Measurements from ENCODE around the gene NELL1. TPM values are rescaled to one million over a fixed set of nuclear protein-coding genes. Genes with fewer than 3 reads are reported as not detected.

NELL1 gene
- total RNA-seq, 2 donors from 2014 or later: 0.09 to 0.11 TPM

DNA sequence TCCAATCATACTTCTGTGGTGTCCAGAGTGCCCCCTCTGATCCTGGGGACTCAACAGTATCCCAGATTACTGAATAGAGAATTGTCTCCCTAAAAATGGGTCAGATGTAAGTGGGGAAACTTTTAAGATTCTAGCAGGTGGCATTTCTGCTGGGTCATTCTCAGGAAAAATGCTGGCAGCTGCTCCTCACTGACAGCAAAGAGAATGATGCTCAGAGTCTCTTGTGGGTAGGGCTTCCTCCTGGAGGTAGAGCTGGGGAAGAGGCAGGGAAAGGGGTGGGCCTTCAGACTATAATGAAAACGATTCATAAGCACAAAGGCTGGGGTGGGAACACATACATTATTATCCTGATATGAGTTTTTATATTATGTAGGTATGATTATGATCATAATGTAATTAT, 647.2 kb downstream of the NELL1 start:
- Mint-ChIP-seq H3K4me1 (no peaks in the 10 kb centered on the region), H3K4me3 (no peak overlapping the region), H3K27me3 (ENCODE audit: insufficient read depth) (no peaks in the 10 kb centered on the region), H3K27ac (no peak overlapping the region), H3K9me3 (no peaks in the 10 kb centered on the region), H3K36me3 (ENCODE audit: low read depth) (no peaks in the 10 kb centered on the region)
- Histone ChIP-seq H3K9ac (ENCODE audit: extremely low read depth, low read length, poor library complexity, severe bottlenecking) (no peak overlapping the region), H3K27ac (ENCODE audit: low read depth, low read length) (no peak overlapping the region), H3K27me3 (ENCODE audit: control insufficient read depth, insufficient read depth, low read length, poor library complexity, severe bottlenecking) (no peaks in the 10 kb centered on the region), H3K36me3 (ENCODE audit: control insufficient read depth, insufficient read depth, low read length) (no peaks in the 10 kb centered on the region), H3K9me3 (ENCODE audit: control insufficient read depth, low read length) (no peaks in the 10 kb centered on the region), H3K4me1 (ENCODE audit: control insufficient read depth, insufficient read depth, low read length) (no peaks in the 10 kb centered on the region), H3K4me3 (ENCODE audit: low read length) (no peak overlapping the region)
- TF ChIP-seq, protein P1, sequence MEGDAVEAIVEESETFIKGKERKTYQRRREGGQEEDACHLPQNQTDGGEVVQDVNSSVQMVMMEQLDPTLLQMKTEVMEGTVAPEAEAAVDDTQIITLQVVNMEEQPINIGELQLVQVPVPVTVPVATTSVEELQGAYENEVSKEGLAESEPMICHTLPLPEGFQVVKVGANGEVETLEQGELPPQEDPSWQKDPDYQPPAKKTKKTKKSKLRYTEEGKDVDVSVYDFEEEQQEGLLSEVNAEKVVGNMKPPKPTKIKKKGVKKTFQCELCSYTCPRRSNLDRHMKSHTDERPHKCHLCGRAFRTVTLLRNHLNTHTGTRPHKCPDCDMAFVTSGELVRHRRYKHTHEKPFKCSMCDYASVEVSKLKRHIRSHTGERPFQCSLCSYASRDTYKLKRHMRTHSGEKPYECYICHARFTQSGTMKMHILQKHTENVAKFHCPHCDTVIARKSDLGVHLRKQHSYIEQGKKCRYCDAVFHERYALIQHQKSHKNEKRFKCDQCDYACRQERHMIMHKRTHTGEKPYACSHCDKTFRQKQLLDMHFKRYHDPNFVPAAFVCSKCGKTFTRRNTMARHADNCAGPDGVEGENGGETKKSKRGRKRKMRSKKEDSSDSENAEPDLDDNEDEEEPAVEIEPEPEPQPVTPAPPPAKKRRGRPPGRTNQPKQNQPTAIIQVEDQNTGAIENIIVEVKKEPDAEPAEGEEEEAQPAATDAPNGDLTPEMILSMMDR (conservative IDR thresholded peaks at IDR 0.05): no peak
- no CpG with 5 or more reads among the region's 1 CpG for WGBS, 2 experiments (ENCODE audit: insufficient coverage in 1 of 2, insufficient read length in 1 of 2)
- DNase-seq: no peak

DNA sequence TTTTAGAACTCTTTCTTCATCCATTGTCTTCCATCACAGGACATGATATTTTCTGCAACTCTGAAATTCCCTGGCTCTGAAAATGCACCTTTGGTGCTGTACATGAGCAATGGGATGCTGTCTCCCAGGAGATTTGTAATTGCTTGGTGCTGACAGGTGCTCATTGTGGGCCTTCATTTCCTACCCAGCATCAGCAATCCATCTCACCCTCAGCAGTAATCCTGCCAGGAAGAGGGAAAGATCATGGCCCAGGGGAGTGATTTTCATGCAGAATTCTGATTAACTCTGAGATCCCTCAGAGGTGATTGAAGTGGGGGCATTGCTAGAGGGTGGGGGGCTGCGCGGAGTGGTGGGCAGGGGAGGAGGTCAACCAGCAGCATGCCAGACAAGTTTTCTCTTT, 651.7 kb downstream of the NELL1 start:
- no peaks in the 10 kb centered on the region for H3K9me3 Mint-ChIP-seq
- H3K4me3 Mint-ChIP-seq: no peak overlapping the region
- no peaks in the 10 kb centered on the region for H3K4me1 Mint-ChIP-seq
- H3K9me3 ChIP-seq (ENCODE audit: control insufficient read depth, low read length): no peaks in the 10 kb centered on the region
- whole genome bisulfite sequencing, 2 experiments (ENCODE audit: insufficient coverage in 1 of 2, insufficient read length in 1 of 2): no CpG with 5 or more reads among the region's 2 CpGs
- H3K9ac ChIP-seq (ENCODE audit: extremely low read depth, low read length, poor library complexity, severe bottlenecking): no peak overlapping the region
- no peak for DNase-seq
- H3K36me3 Mint-ChIP-seq (ENCODE audit: low read depth): no peaks in the 10 kb centered on the region
- H3K27ac Mint-ChIP-seq: no peak overlapping the region
- no peaks in the 10 kb centered on the region for H3K27me3 Mint-ChIP-seq (ENCODE audit: insufficient read depth)
- no peaks in the 10 kb centered on the region for H3K27me3 ChIP-seq (ENCODE audit: control insufficient read depth, insufficient read depth, low read length, poor library complexity, severe bottlenecking)
- H3K27ac ChIP-seq (ENCODE audit: low read depth, low read length): no peak overlapping the region
- H3K4me3 ChIP-seq (ENCODE audit: low read length): no peak overlapping the region
- TF ChIP-seq, protein P1 (conservative IDR thresholded peaks at IDR 0.05): no peak
- H3K36me3 ChIP-seq (ENCODE audit: control insufficient read depth, insufficient read depth, low read length): no peaks in the 10 kb centered on the region
- no peaks in the 10 kb centered on the region for H3K4me1 ChIP-seq (ENCODE audit: control insufficient read depth, insufficient read depth, low read length)

DNA sequence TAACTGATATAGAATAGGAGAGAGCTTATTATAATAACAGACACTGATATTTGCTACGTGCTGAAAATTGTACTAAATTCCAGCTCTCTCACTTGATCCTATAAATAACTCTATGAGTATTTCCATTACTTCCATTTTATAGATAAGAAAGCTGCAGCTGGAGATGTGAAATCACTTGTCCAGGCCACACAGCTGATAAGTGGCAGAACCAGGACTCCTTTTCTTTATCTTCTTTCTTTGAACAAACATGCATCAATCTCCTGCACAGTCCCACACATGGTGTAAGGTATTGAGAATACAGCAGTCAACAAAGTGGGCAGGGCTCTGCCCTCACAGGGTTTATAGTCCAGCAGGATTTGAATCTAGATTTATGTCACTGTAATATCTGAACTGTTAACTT, 652.1 kb downstream of the NELL1 start:
- no peak overlapping the region for H3K27ac ChIP-seq (ENCODE audit: low read depth, low read length)
- no peak for DNase-seq

More for the DNA sequence above, 652.1 kb downstream of the NELL1 start:
- H3K9me3 ChIP-seq (ENCODE audit: control insufficient read depth, low read length): no peaks in the 10 kb centered on the region
- no peaks in the 10 kb centered on the region for H3K27me3 ChIP-seq (ENCODE audit: control insufficient read depth, insufficient read depth, low read length, poor library complexity, severe bottlenecking)
- no peak overlapping the region for H3K27ac Mint-ChIP-seq
- TF ChIP-seq, protein P1 (conservative IDR thresholded peaks at IDR 0.05): no peak
- H3K4me3 ChIP-seq (ENCODE audit: low read length): no peak overlapping the region
- H3K36me3 ChIP-seq (ENCODE audit: control insufficient read depth, insufficient read depth, low read length): no peaks in the 10 kb centered on the region
- no peaks in the 10 kb centered on the region for H3K27me3 Mint-ChIP-seq (ENCODE audit: insufficient read depth)
- no peak overlapping the region for H3K4me3 Mint-ChIP-seq
- no peaks in the 10 kb centered on the region for H3K9me3 Mint-ChIP-seq
- WGBS, 2 experiments (ENCODE audit: insufficient coverage in 1 of 2, insufficient read length in 1 of 2): no CpG with 5 or more reads among the region's 1 CpG
- no peaks in the 10 kb centered on the region for H3K4me1 Mint-ChIP-seq
- no peaks in the 10 kb centered on the region for H3K36me3 Mint-ChIP-seq (ENCODE audit: low read depth)
- H3K9ac ChIP-seq (ENCODE audit: extremely low read depth, low read length, poor library complexity, severe bottlenecking): no peak overlapping the region
- no peaks in the 10 kb centered on the region for H3K4me1 ChIP-seq (ENCODE audit: control insufficient read depth, insufficient read depth, low read length)
